NCI-H2107 treated with DMSO at 0.1 percent for 48 hours (cell line): ENCODE measurements around the gene PROS1.
"Not testable (repeated sequence)": the region's sequence is repeated elsewhere in the genome, so short reads cannot be mapped to it uniquely, and the experiment has no call there.

Source experiments
- DNase-seq: peaks from one replicate; lab custom pipeline; 2025; ENCODE audit not compliant: unreplicated experiment; lab: John Stamatoyannopoulos, UW

Gene PROS1

GRCh38 chr3:93969997-93970396, 3.7 kb downstream of the PROS1 start:
- no peak for DNase-seq

GRCh38 chr3:93969443-93969842, 4.3 kb downstream of the PROS1 start:
- no peak for DNase-seq

GRCh38 chr3:93965106-93965505, 8.6 kb downstream of the PROS1 start:
- not testable (repeated sequence) for DNase-seq

GRCh38 chr3:93962798-93963197, 10.9 kb downstream of the PROS1 start:
- no peak for DNase-seq

GRCh38 chr3:93961489-93961888, 12.2 kb downstream of the PROS1 start:
- no peak for DNase-seq

GRCh38 chr3:93961026-93961425, 12.7 kb downstream of the PROS1 start:
- no peak for DNase-seq

- peak; percentile 7 for DNase-seq
Measured at GRCh38 chr3:93949958-93950357, 23.7 kb downstream of the PROS1 start.

- not testable (repeated sequence) for DNase-seq
Measured at GRCh38 chr3:93937485-93937884, 36.2 kb downstream of the PROS1 start.

GRCh38 chr3:93936549-93936948, 37.1 kb downstream of the PROS1 start:
- DNase-seq, result no peak

GRCh38 chr3:93934366-93935046, 39.2 kb downstream of the PROS1 start:
- DNase-seq, result no peak

GRCh38 chr3:93931597-93932229, 42.0 kb downstream of the PROS1 start:
- no peak for DNase-seq

- no peak for DNase-seq
Measured at GRCh38 chr3:93930041-93930440, 43.7 kb downstream of the PROS1 start.

GRCh38 chr3:93926789-93927188, 46.9 kb downstream of the PROS1 start:
- no peak for DNase-seq

- no peak for DNase-seq
Measured at GRCh38 chr3:93924491-93924890, 49.2 kb downstream of the PROS1 start.

- DNase-seq, result no peak
Measured at GRCh38 chr3:93923006-93923405, 50.7 kb downstream of the PROS1 start.

- DNase-seq, result not testable (repeated sequence)
Measured at GRCh38 chr3:93917546-93918029, 56.1 kb downstream of the PROS1 start.

GRCh38 chr3:93913623-93914022, 60.1 kb downstream of the PROS1 start:
- not testable (repeated sequence) for DNase-seq

GRCh38 chr3:93911206-93911605, 62.5 kb downstream of the PROS1 start:
- DNase-seq, result no peak

GRCh38 chr3:93910097-93910496, 63.6 kb downstream of the PROS1 start:
- DNase-seq, result no peak

GRCh38 chr3:93907132-93907531, 66.6 kb downstream of the PROS1 start:
- DNase-seq, result no peak

GRCh38 chr3:93906245-93906644, 67.5 kb downstream of the PROS1 start:
- no peak for DNase-seq

GRCh38 chr3:93904568-93904967, 69.1 kb downstream of the PROS1 start:
- DNase-seq, result no peak
